NT2/D1 (cell line): ENCODE data around the gene TMEM233.

Source experiments
- DNase-seq: peaks from one replicate; pipeline ENCODE4 v3.0.0-alpha.2; 2011; ENCODE audit warnings: low read depth, low spot score
- H3K27me3 ChIP-seq: 2 replicates; pipeline ENCODE4 v1.6.0; 2011; ENCODE audit warnings: mild to moderate bottlenecking; ENCODE audit not compliant: insufficient read length, insufficient read depth
- H3K36me3 ChIP-seq: 2 replicates; pipeline ENCODE4 v1.6.1; 2011; ENCODE audit warnings: mild to moderate bottlenecking, low read length, mixed read lengths; ENCODE audit not compliant: insufficient read depth, insufficient read length
- H3K4me1 ChIP-seq: 2 replicates; pipeline ENCODE4 v1.5.1; 2011; ENCODE audit not compliant: insufficient read depth, insufficient read length
- H3K4me3 ChIP-seq: 2 replicates; pipeline ENCODE4 v1.5.1; 2011; ENCODE audit warnings: low read depth; ENCODE audit not compliant: insufficient read length
- H3K9ac ChIP-seq: 2 replicates; pipeline ENCODE4 v1.6.0; 2011; ENCODE audit warnings: low read depth; ENCODE audit not compliant: insufficient read length
- H3K9me3 ChIP-seq: 2 replicates; pipeline ENCODE4 v1.5.1; 2011; ENCODE audit warnings: mild to moderate bottlenecking, low read length; ENCODE audit not compliant: insufficient read depth
- SUZ12 ChIP-seq: IDR thresholded peaks from 2 replicates; pipeline ENCODE4 v1.6.1; 2011; ENCODE audit not compliant: insufficient read length, insufficient read depth; ENCODE audit errors: extremely low read depth
- YY1 ChIP-seq: IDR thresholded peaks from 2 replicates; pipeline ENCODE4 v1.6.1; 2011; ENCODE audit not compliant: insufficient read length, insufficient read depth
- ZNF274 ChIP-seq: IDR thresholded peaks from 2 replicates; pipeline ENCODE4 v1.6.1; 2011; ENCODE audit warnings: mild to moderate bottlenecking, low read depth, low read length

The TMEM233 gene

DNA sequence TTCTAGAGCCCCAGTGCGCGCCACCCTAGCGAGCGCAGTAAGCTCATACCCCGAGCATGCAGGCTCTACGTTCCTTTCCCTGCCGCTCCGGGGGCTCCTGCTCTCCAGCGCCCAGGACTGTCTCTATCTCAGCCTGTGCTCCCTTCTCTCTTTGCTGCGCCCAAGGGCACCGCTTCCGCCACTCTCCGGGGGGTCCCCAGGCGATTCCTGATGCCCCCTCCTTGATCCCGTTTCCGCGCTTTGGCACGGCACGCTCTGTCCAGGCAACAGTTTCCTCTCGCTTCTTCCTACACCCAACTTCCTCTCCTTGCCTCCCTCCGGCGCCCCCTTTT is 791 bp downstream of the TMEM233 start:
- no peaks in the 10 kb centered on the region for H3K9me3 ChIP-seq
- peak overlapping the region; percentile 82 for H3K9ac ChIP-seq

DNA sequence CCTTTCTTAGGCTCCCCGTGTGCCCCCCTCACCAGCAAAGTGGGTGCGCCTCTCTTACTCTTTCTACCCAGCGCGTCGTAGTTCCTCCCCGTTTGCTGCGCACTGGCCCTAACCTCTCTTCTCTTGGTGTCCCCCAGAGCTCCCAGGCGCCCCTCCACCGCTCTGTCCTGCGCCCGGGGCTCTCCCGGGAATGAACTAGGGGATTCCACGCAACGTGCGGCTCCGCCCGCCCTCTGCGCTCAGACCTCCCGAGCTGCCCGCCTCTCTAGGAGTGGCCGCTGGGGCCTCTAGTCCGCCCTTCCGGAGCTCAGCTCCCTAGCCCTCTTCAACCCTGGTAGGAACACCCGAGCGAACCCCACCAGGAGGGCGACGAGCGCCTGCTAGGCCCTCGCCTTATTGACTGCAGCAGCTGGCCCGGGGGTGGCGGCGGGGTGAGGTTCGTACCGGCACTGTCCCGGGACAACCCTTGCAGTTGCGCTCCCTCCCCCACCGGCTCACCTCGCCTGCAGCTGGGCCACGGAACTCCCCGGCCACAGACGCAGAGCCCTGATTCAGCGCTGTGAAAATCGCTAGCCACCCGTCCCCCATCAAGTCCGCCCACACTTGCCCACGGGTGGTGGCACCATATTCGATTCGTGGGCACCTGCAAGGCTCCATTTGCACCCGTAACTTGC is 1.3 kb downstream of the TMEM233 start:
- TF ChIP-seq SUZ12 (peak; percentile 66), ZNF274 (no peak), YY1 (no peak)
- H3K4me1 ChIP-seq, result no peaks in the 10 kb centered on the region
- peak overlapping the region; percentile 82 for H3K9ac ChIP-seq
- H3K36me3 ChIP-seq, result no peaks in the 10 kb centered on the region
- peaks cover 83% of the 10 kb centered on the region for H3K27me3 ChIP-seq
- no peak for DNase-seq
- H3K9me3 ChIP-seq, result no peaks in the 10 kb centered on the region
- peak overlapping the region; percentile 63 for H3K4me3 ChIP-seq

More for the DNA sequence above, 791 bp downstream of the TMEM233 start:
- Histone ChIP-seq H3K4me3 (peak overlapping the region; percentile 63), H3K36me3 (no peaks in the 10 kb centered on the region), H3K4me1 (no peaks in the 10 kb centered on the region), H3K27me3 (peaks cover 83% of the 10 kb centered on the region)
- no peak for TF ChIP-seq ZNF274
- peak; percentile 43 for TF ChIP-seq SUZ12
- no peak for DNase-seq

DNA sequence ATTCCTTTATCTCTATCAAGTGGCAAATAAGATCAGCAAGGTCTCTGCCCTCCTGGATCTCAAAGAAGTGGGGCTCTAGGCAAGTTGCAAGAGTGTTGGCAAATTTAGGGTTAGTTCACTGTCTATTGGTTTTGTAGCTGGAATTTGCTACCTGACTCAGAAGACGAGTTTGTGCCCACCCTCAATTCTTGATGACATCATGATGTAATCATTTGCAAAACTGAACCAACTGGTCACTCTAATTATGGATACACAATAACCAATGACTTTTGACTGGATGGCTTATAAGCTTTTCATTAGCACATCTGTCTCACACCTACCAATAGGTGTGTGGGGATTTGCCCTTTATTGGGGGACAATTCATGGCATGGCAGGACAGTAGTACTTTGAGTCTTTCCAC is 4.6 kb downstream of the TMEM233 start:
- Histone ChIP-seq H3K9ac (no peak overlapping the region), H3K27me3 (peaks cover 55% of the 10 kb centered on the region), H3K4me1 (no peaks in the 10 kb centered on the region), H3K4me3 (no peak overlapping the region), H3K9me3 (no peaks in the 10 kb centered on the region), H3K36me3 (no peaks in the 10 kb centered on the region)
- TF ChIP-seq SUZ12 (no peak), ZNF274 (no peak), YY1 (no peak)
- DNase-seq, result no peak

DNA sequence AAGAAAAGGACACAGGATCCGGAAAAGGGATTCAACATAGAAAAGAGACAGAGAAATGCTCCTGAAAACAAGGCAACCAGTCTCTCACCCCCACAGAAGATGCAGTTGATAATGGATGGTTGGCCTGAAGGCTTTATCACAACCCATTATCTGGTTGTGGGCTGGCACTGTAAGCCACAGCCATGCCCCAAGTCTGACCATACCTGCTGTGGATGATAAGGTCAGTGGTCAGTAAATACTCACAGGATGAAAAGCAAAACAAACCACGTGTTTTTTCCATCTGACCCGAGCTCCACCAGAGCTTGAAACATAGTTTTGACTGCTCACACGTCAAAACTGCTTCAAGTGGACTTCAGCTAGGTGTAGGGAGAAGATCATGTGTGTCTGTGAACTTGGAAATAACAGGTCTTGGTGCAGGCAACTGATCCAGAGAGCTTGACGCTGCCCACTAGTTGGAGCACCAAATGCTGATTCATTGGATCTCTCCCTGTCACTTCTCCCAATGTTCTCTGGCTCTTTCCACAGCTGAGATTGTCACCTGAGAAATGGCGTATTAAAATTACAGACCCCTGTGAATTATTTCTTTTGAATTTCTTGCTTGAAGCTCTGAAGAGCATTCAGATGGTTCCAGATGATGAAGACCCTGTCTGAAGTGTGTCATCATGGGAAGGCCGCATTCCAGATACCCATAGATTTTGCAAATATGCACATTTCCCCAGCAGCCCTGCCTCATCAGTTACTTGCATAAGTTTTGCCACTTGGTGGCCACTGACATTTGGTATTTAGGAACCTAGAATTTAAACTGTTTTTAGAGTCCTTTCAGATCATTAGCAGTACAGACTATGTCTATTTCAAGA is 8.5 kb downstream of the TMEM233 start:
- H3K27me3 ChIP-seq, result peaks cover 16% of the 10 kb centered on the region
- DNase-seq, result no peak
- H3K4me3 ChIP-seq, result no peak overlapping the region
- no peaks in the 10 kb centered on the region for H3K4me1 ChIP-seq
- no peak overlapping the region for H3K9ac ChIP-seq
- TF ChIP-seq SUZ12 (no peak), YY1 (no peak), ZNF274 (no peak)
- no peaks in the 10 kb centered on the region for H3K36me3 ChIP-seq
- H3K9me3 ChIP-seq, result no peaks in the 10 kb centered on the region

DNA sequence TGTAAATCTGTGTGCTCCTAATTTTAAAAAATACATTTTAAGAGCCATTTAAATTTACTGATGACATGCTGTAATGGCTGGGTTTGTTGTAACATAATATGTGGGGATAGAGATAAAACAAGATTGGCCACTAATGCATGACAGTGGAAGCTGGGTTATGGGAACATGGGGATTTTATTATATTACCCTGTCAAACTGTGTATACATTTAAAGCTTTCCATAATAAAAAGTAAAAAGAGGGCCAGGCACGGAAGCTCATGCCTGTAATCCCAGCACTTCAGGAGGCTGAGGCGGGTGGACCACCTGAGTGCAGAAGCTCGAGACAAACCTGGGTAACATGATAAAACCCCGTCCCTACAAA is 9.1 kb downstream of the TMEM233 start:
- no peak for DNase-seq
- Histone ChIP-seq H3K4me3 (no peak overlapping the region), H3K27me3 (peaks cover 10% of the 10 kb centered on the region), H3K9ac (no peak overlapping the region), H3K9me3 (no peaks in the 10 kb centered on the region), H3K4me1 (no peaks in the 10 kb centered on the region), H3K36me3 (no peaks in the 10 kb centered on the region)
- TF ChIP-seq YY1 (no peak), SUZ12 (no peak), ZNF274 (no peak)

DNA sequence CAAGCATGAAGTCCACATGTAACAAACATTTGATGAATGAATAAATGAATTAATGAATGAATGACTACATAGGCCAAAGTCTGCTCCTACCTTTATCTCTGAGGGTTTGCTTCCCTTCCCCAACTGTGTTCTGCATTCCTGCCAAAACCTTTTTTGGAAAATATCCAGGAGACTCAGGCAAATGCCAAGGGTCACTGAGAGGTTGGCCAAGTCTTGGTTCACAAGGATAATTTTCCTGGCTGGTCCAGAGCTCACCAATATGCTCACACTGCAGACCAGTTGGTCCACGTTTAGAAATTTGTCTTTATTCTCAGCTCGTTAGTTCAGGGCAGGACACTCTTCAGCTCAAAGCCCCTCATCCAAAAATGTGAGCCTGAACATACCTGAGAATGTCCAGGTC is 10.2 kb downstream of the TMEM233 start:
- H3K9ac ChIP-seq, result no peak overlapping the region
- H3K36me3 ChIP-seq, result no peaks in the 10 kb centered on the region
- H3K9me3 ChIP-seq, result peaks cover 3% of the 10 kb centered on the region; the same call in 1 of the 2 replicates
- DNase-seq, result no peak
- no peaks in the 10 kb centered on the region for H3K4me1 ChIP-seq
- TF ChIP-seq SUZ12, result no peak
- no peak for TF ChIP-seq YY1
- no peak for TF ChIP-seq ZNF274
- H3K4me3 ChIP-seq, result no peak overlapping the region
- H3K27me3 ChIP-seq, result no peaks in the 10 kb centered on the region

DNA sequence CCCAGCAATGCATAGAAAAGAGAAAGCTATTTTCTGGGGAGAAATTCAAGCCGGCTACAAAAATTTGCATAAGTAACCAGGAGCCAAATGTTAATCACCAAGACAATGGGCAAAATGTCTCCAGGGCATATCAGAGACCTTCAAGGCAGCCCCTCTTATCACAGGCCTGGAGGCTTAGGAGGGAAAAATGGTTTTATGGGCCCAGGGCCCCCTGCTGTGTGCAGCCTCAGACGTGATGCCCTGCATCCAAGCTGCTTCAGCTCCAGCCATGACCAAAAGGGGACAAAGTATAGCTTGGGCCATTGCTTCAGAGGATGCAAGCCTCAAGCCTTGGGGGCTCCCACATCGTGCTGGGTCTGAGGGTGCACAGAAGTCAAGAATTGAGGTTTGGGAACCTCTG is 15.8 kb downstream of the TMEM233 start:
- TF ChIP-seq SUZ12, result no peak
- no peak for TF ChIP-seq YY1
- no peak for TF ChIP-seq ZNF274
- H3K36me3 ChIP-seq, result no peaks in the 10 kb centered on the region

More for the DNA sequence above, 15.8 kb downstream of the TMEM233 start:
- DNase-seq, result no peak
- no peaks in the 10 kb centered on the region for H3K4me1 ChIP-seq
- H3K9ac ChIP-seq, result no peak overlapping the region
- H3K4me3 ChIP-seq, result no peak overlapping the region
- peaks cover 28% of the 10 kb centered on the region; the same call in 1 of the 2 replicates for H3K9me3 ChIP-seq
- no peaks in the 10 kb centered on the region for H3K27me3 ChIP-seq
